Measurements from ENCODE around the gene ATP8A1.
"Not testable (repeated sequence)": the region's sequence is repeated elsewhere in the genome, so short reads cannot be mapped to it uniquely, and the experiment has no call there.

ATP8A1 gene

GRCh38 chr4:42396752-42397634 lies 259.9 kb downstream of the ATP8A1 start, which contains the start of gene SHISA3:
SHISA3 (plus strand) TSS chr4:42397488; CDS start chr4:42398057, 569 bp downstream.
- DNase-seq: no peak

DNA sequence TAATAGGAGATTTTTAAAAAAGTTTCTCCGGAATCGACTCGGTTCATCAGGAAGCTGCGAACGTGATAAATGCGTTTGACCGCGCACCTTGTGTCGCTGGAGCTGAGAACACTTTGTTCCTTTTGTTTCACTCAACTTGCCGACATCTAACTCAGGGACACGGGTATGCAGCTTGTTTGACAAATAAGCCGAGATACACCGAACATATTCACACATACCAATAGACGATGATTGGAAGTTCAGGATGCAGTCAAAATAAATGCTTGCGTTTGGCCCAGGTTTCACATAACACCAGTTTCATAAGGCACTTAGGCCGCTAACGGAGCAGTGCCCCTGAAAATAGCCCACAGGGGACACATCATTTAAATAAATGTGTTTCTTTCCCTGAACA lies 260.5 kb downstream of the ATP8A1 start:
- no peak for DNase-seq

GRCh38 chr4:42395595-42395994 lies 261.3 kb downstream of the ATP8A1 start:
- DNase-seq: no peak

GRCh38 chr4:42392436-42392835 lies 264.5 kb downstream of the ATP8A1 start:
- no peak for DNase-seq

DNA sequence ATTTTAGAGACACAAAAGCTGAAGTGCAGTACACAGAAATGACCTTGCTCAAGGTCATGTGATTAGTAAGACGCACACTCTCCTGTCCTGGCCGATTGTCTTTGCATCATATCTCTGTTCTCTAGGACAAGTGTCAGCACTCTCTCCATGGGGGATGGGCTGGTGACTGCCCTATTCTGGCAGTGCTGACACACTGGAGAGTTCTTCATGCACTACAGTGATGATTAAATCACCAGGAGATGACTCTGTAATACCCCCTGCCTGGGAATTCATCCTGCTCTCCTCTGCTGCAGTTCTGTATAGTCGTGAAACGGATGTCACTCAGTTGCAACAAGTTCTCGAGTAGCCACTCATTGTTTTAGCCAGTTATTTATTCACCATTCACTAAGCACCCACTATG lies 264.9 kb downstream of the ATP8A1 start:
- no peak for DNase-seq

GRCh38 chr4:42391355-42391664 lies 265.6 kb downstream of the ATP8A1 start:
- DNase-seq: no peak

GRCh38 chr4:42390622-42391354 lies 266.1 kb downstream of the ATP8A1 start:
- DNase-seq: no peak

DNA sequence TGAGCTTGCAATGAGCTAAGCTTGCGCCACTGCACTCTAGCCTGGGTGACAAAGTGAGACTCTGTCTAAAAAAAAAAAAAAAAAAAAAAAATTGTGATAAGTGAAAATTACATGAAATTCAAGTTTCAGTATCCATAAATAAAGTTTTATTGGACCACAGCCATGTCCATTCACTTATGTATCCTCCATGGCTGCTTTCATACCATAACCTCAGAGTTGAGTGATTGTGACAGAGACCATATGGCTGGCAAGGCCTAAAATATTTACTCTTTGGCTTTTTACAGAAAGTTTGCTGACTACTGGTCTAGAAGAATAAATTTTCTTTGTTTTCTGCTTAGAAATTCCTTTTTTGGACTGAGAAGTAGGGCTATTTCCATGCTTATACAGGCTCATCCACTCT lies 271.4 kb downstream of the ATP8A1 start:
- DNase-seq: no peak

DNA sequence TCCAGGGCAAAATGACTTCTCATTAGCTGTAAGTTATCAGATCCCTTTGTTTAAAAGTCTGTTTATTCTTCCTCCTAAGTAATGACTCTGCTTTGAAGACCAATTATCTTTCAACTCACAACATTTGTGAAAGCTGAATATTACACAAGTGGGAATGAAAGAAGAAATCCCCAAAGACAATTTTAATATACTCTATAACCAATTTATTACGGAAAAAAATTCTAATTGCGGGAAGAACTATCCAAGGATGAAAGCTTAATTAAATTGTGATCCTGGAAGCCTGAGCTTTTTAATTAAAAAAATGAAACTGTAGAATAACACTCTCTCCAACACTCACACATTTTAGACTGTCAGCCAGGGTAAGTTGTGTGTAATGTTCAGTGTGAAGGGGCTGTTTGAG lies 275.2 kb downstream of the ATP8A1 start:
- DNase-seq: no peak

DNA sequence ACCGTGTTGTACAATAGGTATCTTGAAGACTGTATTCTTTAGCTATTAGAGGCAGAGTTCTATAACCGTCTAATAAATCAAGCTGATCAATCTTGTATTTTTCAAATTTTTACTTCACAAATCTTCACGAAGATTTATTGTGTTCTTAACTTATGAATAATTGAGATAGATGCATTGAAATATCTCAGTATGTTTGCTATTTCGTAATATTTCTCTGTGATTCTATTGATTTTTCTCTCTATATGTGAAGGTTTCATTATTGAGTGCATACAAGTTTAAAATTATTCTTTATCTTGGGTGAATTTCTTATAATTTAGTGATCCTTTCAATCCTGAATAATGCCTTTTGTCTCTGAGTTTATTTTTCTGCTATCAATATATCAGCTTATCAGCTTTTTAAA lies 279.4 kb downstream of the ATP8A1 start:
- no peak for DNase-seq

GRCh38 chr4:42372303-42372702 lies 284.6 kb downstream of the ATP8A1 start:
- DNase-seq: not testable (repeated sequence)

GRCh38 chr4:42371305-42372252 lies 285.3 kb downstream of the ATP8A1 start:
- no peak for DNase-seq

DNA sequence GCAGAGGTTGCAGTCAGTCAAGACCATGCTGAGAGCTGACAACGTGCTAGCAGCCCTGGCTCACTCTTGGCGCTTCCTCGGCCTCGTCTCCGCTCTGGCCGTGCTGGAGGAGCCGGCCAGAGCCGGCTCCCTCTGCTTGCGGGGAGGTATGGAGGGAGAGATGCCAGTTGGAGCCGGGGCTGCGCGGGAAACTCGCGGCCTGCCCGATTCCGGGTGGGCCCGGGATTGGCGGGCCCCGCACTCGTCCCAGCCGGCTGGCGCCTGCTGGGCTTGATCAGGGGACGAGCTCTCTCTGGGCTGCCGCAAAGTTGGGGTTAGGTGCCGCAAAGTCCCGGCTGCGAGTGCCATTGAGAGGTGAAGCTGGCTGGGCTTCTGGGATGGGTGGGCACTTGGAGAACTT lies 287.4 kb downstream of the ATP8A1 start:
- no peak for DNase-seq

- no peak for DNase-seq
These were observed 289.9 kb downstream of the ATP8A1 start for GRCh38 chr4:42366959-42367358.

DNA sequence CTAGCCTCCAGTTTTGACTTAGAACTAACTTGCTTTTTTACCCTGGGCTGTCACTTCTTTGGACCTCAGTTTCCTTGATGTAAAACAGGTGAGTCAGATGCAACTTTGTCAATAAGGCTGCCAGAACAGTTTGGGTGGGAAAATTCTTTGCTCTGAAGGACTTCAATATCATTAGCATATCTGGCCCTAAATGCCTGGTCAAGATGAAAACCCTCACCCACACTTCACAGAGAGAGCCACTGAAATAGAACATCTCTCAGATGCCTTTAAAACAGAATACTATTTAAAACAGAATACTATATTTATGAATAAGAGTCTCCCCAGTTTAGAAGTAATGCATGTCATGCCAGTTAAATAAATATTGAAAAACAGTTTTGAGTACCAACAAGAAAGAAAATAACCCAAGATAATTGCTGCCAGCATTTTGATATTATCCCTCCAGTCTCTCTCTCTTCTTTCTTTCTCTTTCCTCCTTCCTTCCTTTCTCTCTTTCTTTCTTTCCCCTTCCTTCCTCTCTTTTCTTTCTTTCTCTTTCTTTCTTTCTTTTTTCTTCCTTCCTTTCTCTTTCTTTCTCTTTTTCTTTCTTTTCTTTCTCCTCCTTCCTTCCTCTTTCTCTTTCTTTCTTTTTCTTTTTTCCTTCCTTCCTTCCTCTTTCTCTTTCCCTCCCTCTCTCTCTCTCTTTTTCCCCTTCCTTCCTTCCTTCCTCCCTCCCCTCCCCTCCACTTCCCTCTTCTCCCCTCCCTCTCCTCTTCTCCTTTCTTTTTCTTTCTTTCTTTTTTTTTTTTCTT lies 292.4 kb downstream of the ATP8A1 start:
- DNase-seq: no peak

- no peak for DNase-seq
These were observed 293.3 kb downstream of the ATP8A1 start for GRCh38 chr4:42363614-42364013.

DNA sequence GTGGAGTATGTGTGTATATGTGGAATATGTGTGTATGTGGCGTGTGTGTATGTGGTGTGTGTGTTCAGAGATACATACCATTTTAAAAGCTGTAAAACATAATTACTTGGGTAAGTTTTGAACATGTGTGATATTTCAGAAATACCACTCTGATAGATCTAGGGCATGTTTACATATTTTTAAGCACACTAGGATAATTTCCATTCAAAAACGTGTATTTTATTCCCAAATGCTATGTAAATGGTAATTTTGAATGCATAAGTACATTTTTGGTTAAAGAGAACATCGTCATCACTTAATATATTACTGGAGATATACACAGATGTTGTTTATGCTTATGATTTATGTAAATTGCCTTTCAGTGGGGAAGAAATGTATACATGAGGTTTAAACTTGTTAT lies 294.3 kb downstream of the ATP8A1 start:
- DNase-seq: no peak

- no peak for DNase-seq
These were observed 295.4 kb downstream of the ATP8A1 start for GRCh38 chr4:42361456-42361855.

DNA sequence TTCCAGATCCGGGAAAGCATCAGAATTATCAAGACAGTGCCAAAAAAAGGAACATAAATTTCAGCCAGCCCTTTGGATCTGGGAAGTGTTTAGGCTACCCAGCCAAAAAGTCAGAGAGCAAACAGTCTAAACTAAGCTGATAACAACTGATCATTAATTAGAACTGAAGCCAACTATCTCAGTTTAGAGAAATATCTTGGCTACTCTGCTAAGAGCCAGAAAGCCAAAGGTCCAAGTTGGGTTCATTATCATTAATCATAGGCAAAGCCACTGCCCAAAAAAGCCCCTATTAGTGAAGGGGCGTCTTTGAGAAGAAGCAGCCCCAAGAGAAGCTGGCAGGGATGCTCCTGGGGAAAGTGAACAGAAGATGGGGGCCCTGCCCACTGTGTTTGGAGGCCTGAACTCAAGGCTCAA lies 296.6 kb downstream of the ATP8A1 start:
- no peak for DNase-seq

DNA sequence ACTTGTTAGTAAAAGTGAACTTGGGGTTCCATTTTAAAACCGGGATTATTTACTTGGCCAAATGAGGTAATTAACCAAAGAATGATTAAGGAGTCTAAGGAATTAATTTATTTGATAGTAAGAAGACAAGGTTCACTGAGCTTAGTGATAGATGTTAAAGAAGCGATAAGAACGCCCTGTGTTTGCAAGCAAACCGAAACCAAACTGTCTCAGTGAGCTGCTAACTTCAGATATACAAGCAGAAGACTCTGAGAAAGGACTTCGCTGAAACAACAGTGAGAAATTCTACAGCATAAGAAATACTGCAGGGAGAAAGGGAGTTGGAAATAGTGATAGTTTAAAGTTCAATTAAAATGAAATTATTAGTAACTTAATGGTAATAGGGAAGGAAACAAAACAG lies 297.2 kb downstream of the ATP8A1 start:
- no peak for DNase-seq

All from NCI-H748 treated with DMSO at 0.1 percent for 48 hours (cell line).